SU-DHL-6 (cell line): ENCODE data around the gene JAM2.
"Not testable (repeated sequence)": the region's sequence is repeated elsewhere in the genome, so short reads cannot be mapped to it uniquely, and the experiment has no call there.

Source experiments
- EZH2phosphoT487 ChIP-seq: fragments of 200-600 bp; sonication (generic), shearing (Covaris generic); conservative IDR thresholded peaks from 2 replicates; pipeline ENCODE4 v1.6.1; 2018; ENCODE audit warnings: mild to moderate bottlenecking, antibody characterized with exemption, low read length, moderate library complexity, mixed read lengths
- TF ChIP-seq, protein P1 (sequence below): fragments of 200-600 bp; sonication (generic); IDR thresholded peaks from one replicate; pipeline ENCODE4 v1.5.1; 2017; ENCODE audit warnings: antibody characterized with exemption, mild to moderate bottlenecking, low read length, moderate library complexity; ENCODE audit not compliant: insufficient read depth, poor library complexity, severe bottlenecking

DNA sequence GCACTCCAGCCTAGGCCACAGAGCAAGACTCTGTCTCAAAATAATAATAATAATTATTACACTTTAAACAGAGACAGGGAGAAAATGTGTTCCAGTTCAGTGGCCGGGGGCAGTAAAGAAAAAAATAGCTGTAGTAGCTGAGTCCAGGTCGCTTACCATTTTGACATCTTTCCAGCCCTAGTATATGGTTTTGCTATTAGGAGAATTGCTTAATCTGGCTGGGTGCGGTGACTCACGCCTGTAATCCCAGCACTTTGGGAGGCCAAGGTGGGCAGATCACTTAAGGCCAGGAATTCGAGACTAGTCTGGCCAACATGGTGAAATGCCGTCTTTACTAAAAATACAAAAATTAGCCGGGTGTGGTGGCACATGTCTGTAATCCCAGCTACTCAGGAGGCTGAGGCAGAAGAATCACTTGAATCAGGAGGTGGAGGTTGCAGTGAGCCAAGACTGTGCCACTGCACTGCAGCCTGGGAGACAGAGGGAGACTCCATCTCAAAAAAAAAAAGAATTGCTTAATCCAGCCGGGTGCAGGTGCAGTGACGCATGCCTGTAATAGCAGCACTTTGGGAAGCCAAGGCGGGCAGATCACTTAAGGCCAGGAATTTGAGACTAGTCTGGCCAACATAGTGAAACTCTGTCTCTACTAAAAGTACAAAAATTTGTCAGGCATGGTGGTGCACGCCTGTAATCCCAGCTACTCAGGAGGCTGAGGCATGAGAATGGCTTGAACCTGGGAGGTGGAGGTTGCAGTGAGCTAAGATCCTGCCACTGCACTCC lies 13.1 kb upstream of the JAM2 start:
- TF ChIP-seq, protein P1, sequence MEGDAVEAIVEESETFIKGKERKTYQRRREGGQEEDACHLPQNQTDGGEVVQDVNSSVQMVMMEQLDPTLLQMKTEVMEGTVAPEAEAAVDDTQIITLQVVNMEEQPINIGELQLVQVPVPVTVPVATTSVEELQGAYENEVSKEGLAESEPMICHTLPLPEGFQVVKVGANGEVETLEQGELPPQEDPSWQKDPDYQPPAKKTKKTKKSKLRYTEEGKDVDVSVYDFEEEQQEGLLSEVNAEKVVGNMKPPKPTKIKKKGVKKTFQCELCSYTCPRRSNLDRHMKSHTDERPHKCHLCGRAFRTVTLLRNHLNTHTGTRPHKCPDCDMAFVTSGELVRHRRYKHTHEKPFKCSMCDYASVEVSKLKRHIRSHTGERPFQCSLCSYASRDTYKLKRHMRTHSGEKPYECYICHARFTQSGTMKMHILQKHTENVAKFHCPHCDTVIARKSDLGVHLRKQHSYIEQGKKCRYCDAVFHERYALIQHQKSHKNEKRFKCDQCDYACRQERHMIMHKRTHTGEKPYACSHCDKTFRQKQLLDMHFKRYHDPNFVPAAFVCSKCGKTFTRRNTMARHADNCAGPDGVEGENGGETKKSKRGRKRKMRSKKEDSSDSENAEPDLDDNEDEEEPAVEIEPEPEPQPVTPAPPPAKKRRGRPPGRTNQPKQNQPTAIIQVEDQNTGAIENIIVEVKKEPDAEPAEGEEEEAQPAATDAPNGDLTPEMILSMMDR: not testable (repeated sequence)
- not testable (repeated sequence) for TF ChIP-seq EZH2phosphoT487
